Uterus (tissue), 2 donors: Measurements from ENCODE around the gene CEP112.

Source experiments
- CTCF ChIP-seq, 4 experiments: fragments of 200-600 bp in 2 of 4; fragments of 450-650 bp in 2 of 4; sonication (generic) in 2 of 4; IDR thresholded peaks; one replicate each; pipeline ENCODE4 v1.5.1; 2016 to 2019; ENCODE audit warnings: antibody characterized with exemption in 4 of 4, mild to moderate bottlenecking in 2 of 4, moderate library complexity in 1 of 4
- POLR2A ChIP-seq, 2 donors: fragments of 450-650 bp; IDR thresholded peaks; one replicate each; pipeline ENCODE4 v1.6.1; 2016; ENCODE audit warnings: antibody characterized with exemption in 2 of 2, mild to moderate bottlenecking in 1 of 2, moderate library complexity in 1 of 2

DNA sequence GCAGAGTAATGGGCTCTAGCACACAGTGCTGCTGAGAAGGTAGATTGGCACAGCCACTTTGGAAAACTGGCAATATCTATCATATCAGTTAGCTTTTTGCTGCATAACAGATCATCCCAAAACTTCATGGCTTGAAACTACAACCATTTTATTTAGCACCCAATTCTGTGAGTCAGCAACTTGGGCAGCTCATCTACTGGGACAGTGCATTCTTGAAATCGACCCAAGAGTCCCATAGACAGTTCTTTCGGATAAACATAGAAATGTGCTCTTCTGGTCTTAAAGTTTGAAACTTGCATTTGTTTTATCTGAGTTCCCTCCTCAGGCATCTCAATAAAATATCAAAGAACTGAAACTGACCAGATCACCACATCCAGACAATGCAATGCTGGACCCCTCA is 76.7 kb downstream of the CEP112 start:
- TF ChIP-seq CTCF (IDR thresholded peaks at IDR 0.05) (no peak), POLR2A (IDR thresholded peaks at IDR 0.05) (no peak)
